Adipocyte (in vitro differentiated cells): ENCODE measurements around the gene SCUBE1.

Experiments
- DNase-seq: peaks from one replicate; pipeline ENCODE4 v3.0.0-alpha.2; 2015; ENCODE audit warnings: low read depth
- H3K27me3 ChIP-seq: replicated peaks from 2 replicates; pipeline ENCODE4 v1.7.0; 2013; ENCODE audit warnings: mild to moderate bottlenecking, low read length, moderate library complexity; ENCODE audit not compliant: control insufficient read depth, insufficient read depth
- H3K36me3 ChIP-seq: 2 replicates; pipeline ENCODE4 v1.7.0; 2013; ENCODE audit warnings: low read length, mild to moderate bottlenecking, moderate library complexity; ENCODE audit not compliant: control insufficient read depth, insufficient read depth, severe bottlenecking
- H3K4me1 ChIP-seq: 2 replicates; pipeline ENCODE4 v1.7.0; 2013; ENCODE audit warnings: mild to moderate bottlenecking, low read length, moderate library complexity; ENCODE audit not compliant: control insufficient read depth, insufficient read depth
- H3K4me3 ChIP-seq: 2 replicates; pipeline ENCODE4 v1.7.0; 2013; ENCODE audit warnings: mild to moderate bottlenecking, low read length, moderate library complexity
- H3K9ac ChIP-seq: 2 replicates; pipeline ENCODE4 v1.7.0; 2013; ENCODE audit warnings: mild to moderate bottlenecking, low read length, moderate library complexity
- H3K9me3 ChIP-seq: 2 replicates; pipeline ENCODE4 v1.7.0; 2013; ENCODE audit warnings: mild to moderate bottlenecking, low read length, moderate library complexity; ENCODE audit not compliant: control insufficient read depth

Gene SCUBE1

GRCh38 chr22:43207849-43208702 is 135.1 kb downstream of the SCUBE1 start:
- Histone ChIP-seq H3K4me3 (no peak overlapping the region), H3K9ac (no peak overlapping the region), H3K36me3 (no peaks in the 10 kb centered on the region), H3K9me3 (no peaks in the 10 kb centered on the region), H3K4me1 (no peaks in the 10 kb centered on the region), H3K27me3 (peaks cover 29% of the 10 kb centered on the region)
- no peak for DNase-seq

- no peak overlapping the region for H3K9ac ChIP-seq
- no peaks in the 10 kb centered on the region for H3K9me3 ChIP-seq
- H3K4me1 ChIP-seq, result no peaks in the 10 kb centered on the region
- no peaks in the 10 kb centered on the region for H3K36me3 ChIP-seq
- H3K27me3 ChIP-seq, result peaks cover 28% of the 10 kb centered on the region
- DNase-seq, result no peak
- H3K4me3 ChIP-seq, result no peak overlapping the region
These were observed 135.8 kb downstream of the SCUBE1 start for GRCh38 chr22:43207386-43207785.

DNA sequence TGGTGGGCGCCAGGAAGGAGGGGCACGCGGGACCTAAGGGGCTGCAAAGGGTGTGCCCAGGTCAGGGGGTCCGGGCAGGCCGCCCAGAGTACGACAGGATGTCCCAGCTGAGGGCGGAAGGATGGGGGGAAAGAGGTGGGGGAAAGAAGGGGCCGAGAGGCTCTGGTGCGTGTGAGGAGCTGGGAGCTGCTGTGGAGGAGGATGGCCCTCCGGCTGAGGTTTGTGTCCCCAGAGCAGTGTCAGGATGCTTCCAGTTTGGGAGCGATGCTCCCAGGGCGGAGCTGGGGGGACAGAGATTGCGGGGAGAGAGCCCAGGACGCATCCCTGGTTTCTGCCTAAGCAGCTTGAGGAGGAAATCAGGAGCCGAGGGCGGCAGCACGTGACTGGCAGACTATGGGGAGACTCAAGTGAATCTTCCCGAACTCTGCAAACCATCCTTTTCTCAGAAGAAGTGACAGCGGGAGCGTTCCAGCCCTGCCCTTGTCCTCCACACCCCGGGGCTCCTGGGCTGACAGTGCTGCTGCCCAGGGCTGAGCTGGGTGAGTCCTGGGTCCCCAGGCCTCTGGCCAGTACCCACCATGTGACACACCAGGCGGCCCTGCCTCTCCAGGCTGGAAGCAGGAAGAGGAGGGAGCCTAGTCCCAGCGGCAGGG is 136.5 kb downstream of the SCUBE1 start:
- no peaks in the 10 kb centered on the region for H3K9me3 ChIP-seq
- peaks cover 33% of the 10 kb centered on the region for H3K27me3 ChIP-seq
- no peak for DNase-seq
- no peaks in the 10 kb centered on the region for H3K36me3 ChIP-seq
- H3K4me3 ChIP-seq, result no peak overlapping the region
- no peak overlapping the region for H3K9ac ChIP-seq
- no peaks in the 10 kb centered on the region for H3K4me1 ChIP-seq

- Histone ChIP-seq H3K4me1 (no peaks in the 10 kb centered on the region), H3K9me3 (no peaks in the 10 kb centered on the region), H3K36me3 (no peaks in the 10 kb centered on the region), H3K27me3 (peaks cover 37% of the 10 kb centered on the region), H3K4me3 (no peak overlapping the region), H3K9ac (no peak overlapping the region)
- DNase-seq, result no peak
These were observed 137.2 kb downstream of the SCUBE1 start for GRCh38 chr22:43205748-43206508.

- H3K27me3 ChIP-seq, result peaks cover 42% of the 10 kb centered on the region
- no peaks in the 10 kb centered on the region for H3K9me3 ChIP-seq
- DNase-seq, result no peak
- no peak overlapping the region for H3K4me3 ChIP-seq
- H3K9ac ChIP-seq, result no peak overlapping the region
- no peaks in the 10 kb centered on the region for H3K36me3 ChIP-seq
- H3K4me1 ChIP-seq, result no peaks in the 10 kb centered on the region
These were observed 137.9 kb downstream of the SCUBE1 start for GRCh38 chr22:43205261-43205691.

GRCh38 chr22:43203471-43203981 is 139.6 kb downstream of the SCUBE1 start:
- no peak for DNase-seq
- Histone ChIP-seq H3K36me3 (no peaks in the 10 kb centered on the region), H3K4me3 (no peak overlapping the region), H3K27me3 (peaks cover 54% of the 10 kb centered on the region), H3K9me3 (no peaks in the 10 kb centered on the region), H3K4me1 (no peaks in the 10 kb centered on the region), H3K9ac (no peak overlapping the region)

- Histone ChIP-seq H3K9me3 (no peaks in the 10 kb centered on the region), H3K4me3 (no peak overlapping the region), H3K36me3 (no peaks in the 10 kb centered on the region), H3K27me3 (peaks cover 54% of the 10 kb centered on the region), H3K9ac (no peak overlapping the region), H3K4me1 (no peaks in the 10 kb centered on the region)
- DNase-seq, result no peak
These were observed 140.3 kb downstream of the SCUBE1 start for GRCh38 chr22:43202756-43203410.

DNA sequence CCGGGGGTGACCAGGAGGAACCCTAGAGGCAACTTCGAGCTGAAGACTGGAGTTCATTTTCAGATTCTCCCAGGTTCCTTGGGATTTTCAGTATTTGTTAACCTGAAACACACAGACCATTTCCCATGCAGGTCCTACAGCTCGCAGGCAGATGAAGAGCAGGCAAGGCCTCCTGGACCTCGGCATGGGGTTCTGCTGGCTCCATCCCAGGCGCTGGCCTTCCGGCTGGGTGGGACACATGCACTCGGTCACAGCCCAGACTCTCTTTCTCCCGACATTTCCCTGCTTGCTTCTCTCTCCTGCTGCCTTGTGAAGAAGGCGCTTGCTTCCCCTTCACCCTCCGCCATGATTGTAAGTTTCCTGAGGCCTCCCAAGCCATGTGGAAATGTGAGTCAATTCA is 140.8 kb downstream of the SCUBE1 start:
- no peak overlapping the region for H3K4me3 ChIP-seq
- H3K4me1 ChIP-seq, result no peaks in the 10 kb centered on the region
- H3K27me3 ChIP-seq, result peaks cover 55% of the 10 kb centered on the region
- H3K36me3 ChIP-seq, result no peaks in the 10 kb centered on the region
- no peak for DNase-seq
- no peak overlapping the region for H3K9ac ChIP-seq
- no peaks in the 10 kb centered on the region for H3K9me3 ChIP-seq

- Histone ChIP-seq H3K9me3 (no peaks in the 10 kb centered on the region), H3K36me3 (no peaks in the 10 kb centered on the region), H3K4me1 (no peaks in the 10 kb centered on the region), H3K9ac (no peak overlapping the region), H3K27me3 (peaks cover 54% of the 10 kb centered on the region), H3K4me3 (no peak overlapping the region)
- no peak for DNase-seq
These were observed 141.5 kb downstream of the SCUBE1 start for GRCh38 chr22:43201486-43202219.

DNA sequence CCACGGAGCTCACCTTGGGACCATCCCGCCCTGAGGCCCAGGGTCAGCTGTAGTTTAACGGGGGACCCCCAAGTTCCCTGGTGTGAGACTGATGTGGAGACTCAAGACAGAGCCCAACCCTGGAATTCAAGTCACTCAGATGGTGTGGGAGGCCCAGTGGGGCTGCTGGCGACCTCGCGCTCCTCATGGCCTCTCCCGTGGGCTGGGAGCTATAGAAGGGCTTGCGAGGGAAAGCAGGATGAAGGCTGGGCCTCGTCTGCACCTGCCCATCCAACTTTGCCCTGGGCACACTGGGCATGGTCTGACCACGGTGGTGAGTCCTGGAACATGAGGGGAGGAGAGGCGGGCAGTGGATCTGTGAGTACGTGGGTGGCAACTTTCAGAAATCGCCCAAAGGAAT is 142.6 kb downstream of the SCUBE1 start:
- Histone ChIP-seq H3K9me3 (no peaks in the 10 kb centered on the region), H3K9ac (no peak overlapping the region), H3K27me3 (peaks cover 51% of the 10 kb centered on the region), H3K4me1 (no peaks in the 10 kb centered on the region), H3K36me3 (no peaks in the 10 kb centered on the region), H3K4me3 (no peak overlapping the region)
- DNase-seq, result no peak
